Fibroblast of lung (primary cell): Measurements from ENCODE around the gene MXRA7.

Experiments used
- CTCF ChIP-seq, 2 donors: IDR thresholded peaks in 1 of 2; conservative IDR thresholded peaks in 1 of 2; 1 replicate in 1 of 2; 2 replicates in 1 of 2; pipeline ENCODE4 v1.5.1; 2011 to 2012; ENCODE audit warnings: low read length in 2 of 2, control low read depth in 1 of 2, inconsistent platforms in 1 of 2, low read depth in 1 of 2, mild to moderate bottlenecking in 1 of 2
- EZH2 ChIP-seq: IDR thresholded peaks from 2 replicates; pipeline ENCODE4 v1.5.1; 2012; ENCODE audit warnings: low read length, control low read depth, mild to moderate bottlenecking; ENCODE audit errors: missing control alignments

GRCh38 chr17:76687298-76688164 is 23.2 kb downstream of the MXRA7 start:
- TF ChIP-seq CTCF (conservative IDR thresholded peaks at IDR 0.05 in 1 of 2, IDR thresholded peaks at IDR 0.05 in 1 of 2; ENCODE audit: low read depth in 1 of 2, low read length in 2 of 2) (no peak), EZH2 (no peak)
